Right renal cortex interstitium (tissue), 3 donors: ENCODE data around the gene SNN. TPM values are rescaled to one million over a fixed set of nuclear protein-coding genes. Genes with fewer than 3 reads are reported as not detected.

Experiments used
- DNase-seq, 3 donors: peaks; one replicate each; pipeline ENCODE4 v3.0.0-alpha.2; 2013; ENCODE audit warnings: low read depth in 3 of 3, low spot score in 2 of 3
- polyA plus RNA-seq, 3 donors: library from polyadenylated mRNA; unstranded; fragments of 120-200 nt; gene quantifications; one replicate each; pipeline ENCODE4 v1.2.1, GENCODE V29; 2013; ENCODE audit not compliant: insufficient read length in 3 of 3

The SNN gene
- polyA plus RNA-seq, 3 donors = 37.9 to 41.3 (median 38.1) TPM

DNA sequence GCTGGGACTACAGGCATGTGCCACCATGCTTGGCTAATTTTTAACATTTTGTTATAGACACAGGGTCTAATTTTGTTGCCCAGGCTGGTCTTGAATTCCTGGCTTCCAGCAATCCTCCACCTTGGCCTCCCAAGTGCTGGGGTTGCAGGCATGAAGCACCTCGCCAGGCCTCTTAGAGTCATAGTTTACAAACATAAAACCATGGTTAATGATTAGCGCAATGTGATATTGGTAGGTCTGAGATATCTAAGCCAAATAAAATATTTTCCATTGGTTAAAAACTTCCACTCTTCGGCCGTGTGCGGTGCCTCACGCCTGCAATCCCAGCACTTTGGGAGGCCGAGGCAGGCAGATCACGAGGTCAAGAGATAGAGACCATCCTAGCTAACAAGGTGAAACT is 57.8 kb downstream of the SNN start:
- no peak for DNase-seq

DNA sequence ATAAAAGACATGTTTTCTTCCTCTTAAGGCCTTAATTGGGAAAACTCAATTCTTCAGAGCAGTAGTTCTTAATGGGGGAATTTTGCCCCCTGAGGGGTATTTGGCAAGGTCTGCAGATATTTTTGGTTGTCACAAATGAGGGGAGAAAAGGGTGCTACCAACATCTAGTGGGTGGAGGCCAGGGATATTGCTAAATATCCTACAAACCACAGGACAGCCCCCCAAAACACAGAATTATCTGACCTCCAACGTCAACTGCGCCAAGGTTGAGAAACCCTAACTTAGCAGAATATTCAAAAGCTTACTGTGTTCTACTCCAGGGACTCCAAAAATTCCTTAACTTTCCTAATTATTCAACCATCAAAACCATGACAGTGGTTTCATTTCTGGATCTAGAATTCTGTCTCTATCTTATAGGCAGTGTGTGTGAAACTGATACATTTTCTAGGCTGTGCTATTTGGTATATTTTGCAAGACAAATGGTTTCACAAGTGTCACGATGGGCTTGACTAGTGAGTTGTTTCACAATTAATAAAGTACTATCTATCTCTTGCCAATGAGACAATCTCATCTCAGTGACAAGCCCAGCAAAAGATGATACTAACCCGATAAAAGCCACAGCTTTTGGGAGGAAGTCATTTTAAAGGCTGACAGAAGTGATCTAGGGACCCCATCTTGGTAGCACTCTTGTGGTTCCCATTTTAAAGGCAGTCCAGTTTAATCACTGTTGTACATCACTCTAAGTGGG is 59.7 kb downstream of the SNN start:
- DNase-seq = no peak

Other genes with a start within 250 kb of the SNN start
- gene LITAF, start 81.5 kb upstream of the SNN start, polyA plus RNA-seq = 100 to 1,000 TPM; 107 to 125 (median 115) TPM
- 10 to 100 TPM; 40.2 to 42.1 (median 40.5) TPM for gene TXNDC11, start 74.4 kb downstream of the SNN start, polyA plus RNA-seq
- 10 to 100 TPM; 75.5 to 80.7 (median 77.5) TPM for gene ZC3H7A, start 128.8 kb downstream of the SNN start, polyA plus RNA-seq
- 100 to 1,000 TPM; 265 to 300 (median 280) TPM for gene RSL1D1, start 183.1 kb downstream of the SNN start, polyA plus RNA-seq
- 100 to 1,000 TPM; 129 to 131 (median 129) TPM for gene GSPT1, start 247.5 kb downstream of the SNN start, polyA plus RNA-seq